ENCODE measurements around the gene POLR3K. TPM values are rescaled to one million over a fixed set of nuclear protein-coding genes. Genes with fewer than 3 reads are reported as not detected.

Gene POLR3K
- total and polyA plus RNA-seq, 2 experiments from 2014 or later: 2.2 to 17.2 TPM

DNA sequence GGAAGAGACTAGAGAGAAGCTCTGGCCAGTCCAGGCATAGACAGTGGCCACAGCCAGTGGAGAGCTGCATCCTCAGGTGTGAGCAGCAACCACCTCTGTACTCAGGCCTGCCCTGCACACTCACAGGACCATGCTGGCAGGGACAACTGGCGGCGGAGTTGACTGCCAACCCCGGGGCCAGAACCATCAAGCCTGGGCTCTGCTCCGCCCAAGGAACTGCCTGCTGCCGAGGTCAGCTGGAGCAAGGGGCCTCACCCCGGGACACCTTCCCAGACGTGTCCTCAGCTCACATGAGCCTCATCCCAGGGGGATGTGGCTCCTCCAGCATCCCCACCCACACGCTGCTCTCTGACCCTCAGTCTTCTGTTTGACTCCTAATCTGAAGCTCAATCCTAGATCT lies 15.8 kb upstream of the POLR3K start:
- Histone ChIP-seq H3K27ac (no peak overlapping the region), H3K27me3 (replicated peaks; ENCODE audit: insufficient read depth) (no peaks in the 10 kb centered on the region), H4K20me1 (ENCODE audit: insufficient read depth) (peaks cover 4% of the 10 kb centered on the region; the same call in 1 of the 2 replicates), H2AFZ (no peak overlapping the region), H3K9ac (peak overlapping the region; percentile 9; the same call in 1 of the 2 replicates), H3K4me1 (ENCODE audit: insufficient read depth) (peaks cover 27% of the 10 kb centered on the region), H3K4me2 (ENCODE audit: unreplicated experiment) (no peak overlapping the region), H3K9me2 (ENCODE audit: insufficient read depth) (no peaks in the 10 kb centered on the region), H3K9me3 (ENCODE audit: low read depth) (no peaks in the 10 kb centered on the region), H3K36me3 (ENCODE audit: low read depth) (no peaks in the 10 kb centered on the region; the same call in 1 of the 2 replicates), H3K79me2 (ENCODE audit: insufficient read depth) (peaks cover 69% of the 10 kb centered on the region), H3F3A (ENCODE audit: insufficient read depth) (no peaks in the 10 kb centered on the region), H3K4me3 (no peak overlapping the region)
- DNase-seq: no peak
- no peak for TF ChIP-seq EZH2 (IDR thresholded peaks at IDR 0.05; ENCODE audit: insufficient read depth, poor library complexity, severe bottlenecking)
- no peak for TF ChIP-seq EZH2phosphoT487 (IDR thresholded peaks at IDR 0.05; ENCODE audit: insufficient read depth, low read depth)
- in situ Hi-C loops (cut with MboI): no loop called here
- WGBS, 2 experiments (ENCODE audit: low coverage in 1 of 2, low lambda C conversion rate in 2 of 2, missing lambda C conversion rate in 2 of 2): 38 to 48% methylated on average over 6 to 8 of the region's 8 CpGs

DNA sequence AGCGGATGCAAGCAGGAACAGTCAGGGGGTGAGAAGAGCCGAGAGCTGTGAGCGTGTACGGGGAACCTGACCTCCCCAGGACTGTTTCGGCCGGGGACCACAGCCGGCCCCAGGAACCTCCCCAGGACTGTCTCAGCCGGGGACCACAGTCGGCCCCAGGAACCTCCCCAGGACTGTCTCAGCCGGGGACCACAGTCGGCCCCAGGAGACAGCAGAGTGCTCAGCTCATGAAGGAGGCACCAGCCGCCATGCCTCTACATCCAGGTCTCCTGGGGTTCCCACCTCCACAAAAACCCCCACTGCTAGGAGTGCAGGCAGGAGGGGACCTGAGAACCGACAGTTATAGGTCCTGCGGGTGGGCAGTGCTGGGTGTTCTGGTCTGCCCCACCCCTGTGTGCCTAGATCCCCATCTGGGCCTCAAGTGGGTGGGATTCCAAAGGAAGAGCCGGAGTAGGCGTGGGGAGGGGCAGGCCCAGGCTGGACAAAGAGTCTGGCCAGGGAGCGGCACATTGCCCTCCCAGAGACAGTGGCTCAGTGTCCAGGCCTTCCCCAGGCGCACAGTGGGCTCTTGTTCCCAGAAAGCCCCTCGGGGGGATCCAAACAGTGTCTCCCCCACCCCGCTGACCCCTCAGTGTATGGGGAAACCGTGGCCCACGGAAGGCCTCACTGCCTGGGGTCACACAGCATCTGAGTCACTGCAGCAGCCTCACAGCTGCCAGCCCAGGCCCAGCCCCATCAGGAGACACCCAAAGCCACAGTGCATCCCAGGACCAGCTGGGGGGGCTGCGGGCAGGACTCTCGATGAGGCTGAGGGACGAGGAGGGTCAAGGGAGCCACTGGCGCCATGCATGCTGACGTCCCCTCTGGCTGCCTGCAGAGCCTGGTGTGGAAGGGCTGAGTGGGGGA lies 14.7 kb upstream of the POLR3K start:
- Histone ChIP-seq H4K20me1 (ENCODE audit: insufficient read depth) (peaks cover 4% of the 10 kb centered on the region; the same call in 1 of the 2 replicates), H3K9ac (no peak overlapping the region; the same call in 1 of the 2 replicates), H3K36me3 (ENCODE audit: low read depth) (no peaks in the 10 kb centered on the region; the same call in 1 of the 2 replicates), H3K79me2 (ENCODE audit: insufficient read depth) (peaks cover 69% of the 10 kb centered on the region), H2AFZ (no peak overlapping the region), H3K9me2 (ENCODE audit: insufficient read depth) (no peaks in the 10 kb centered on the region), H3K4me2 (ENCODE audit: unreplicated experiment) (no peak overlapping the region), H3K27ac (no peak overlapping the region), H3K4me3 (no peak overlapping the region), H3F3A (ENCODE audit: insufficient read depth) (no peaks in the 10 kb centered on the region), H3K4me1 (ENCODE audit: insufficient read depth) (peaks cover 27% of the 10 kb centered on the region), H3K9me3 (ENCODE audit: low read depth) (no peaks in the 10 kb centered on the region), H3K27me3 (replicated peaks; ENCODE audit: insufficient read depth) (no peaks in the 10 kb centered on the region)
- in situ Hi-C loops (cut with MboI): no loop called here
- DNase-seq: peak; percentile 60
- TF ChIP-seq EZH2 (IDR thresholded peaks at IDR 0.05; ENCODE audit: insufficient read depth, poor library complexity, severe bottlenecking) (no peak), EZH2phosphoT487 (IDR thresholded peaks at IDR 0.05; ENCODE audit: insufficient read depth, low read depth) (no peak)
- WGBS, 2 experiments (ENCODE audit: low coverage in 1 of 2, low lambda C conversion rate in 2 of 2, missing lambda C conversion rate in 2 of 2): 62 to 64% methylated on average over 24 to 27 of the region's 27 CpGs

GRCh38 chr16:67183-67791 lies 13.9 kb upstream of the POLR3K start:
- in situ Hi-C loops (cut with MboI): no loop called here
- peaks cover 4% of the 10 kb centered on the region; the same call in 1 of the 2 replicates for H4K20me1 ChIP-seq (ENCODE audit: insufficient read depth)
- peaks cover 24% of the 10 kb centered on the region for H3K4me1 ChIP-seq (ENCODE audit: insufficient read depth)
- no peaks in the 10 kb centered on the region for H3K9me2 ChIP-seq (ENCODE audit: insufficient read depth)
- H3K9ac ChIP-seq: no peak overlapping the region
- H3K4me3 ChIP-seq: no peak overlapping the region
- H3K27me3 ChIP-seq (replicated peaks; ENCODE audit: insufficient read depth): no peaks in the 10 kb centered on the region
- no peak for DNase-seq
- WGBS, 2 experiments (ENCODE audit: low coverage in 1 of 2, low lambda C conversion rate in 2 of 2, missing lambda C conversion rate in 2 of 2): 79 to 83% methylated on average over 10 of the region's 10 CpGs
- TF ChIP-seq EZH2phosphoT487 (IDR thresholded peaks at IDR 0.05; ENCODE audit: insufficient read depth, low read depth) (no peak), EZH2 (IDR thresholded peaks at IDR 0.05; ENCODE audit: insufficient read depth, poor library complexity, severe bottlenecking) (no peak)
- peaks cover 69% of the 10 kb centered on the region for H3K79me2 ChIP-seq (ENCODE audit: insufficient read depth)
- no peak overlapping the region for H3K27ac ChIP-seq
- H3K9me3 ChIP-seq (ENCODE audit: low read depth): no peaks in the 10 kb centered on the region
- peaks cover 2% of the 10 kb centered on the region; the same call in 1 of the 2 replicates for H3K36me3 ChIP-seq (ENCODE audit: low read depth)
- H3F3A ChIP-seq (ENCODE audit: insufficient read depth): no peaks in the 10 kb centered on the region
- H3K4me2 ChIP-seq (ENCODE audit: unreplicated experiment): no peak overlapping the region
- H2AFZ ChIP-seq: no peak overlapping the region

- Histone ChIP-seq H3K36me3 (ENCODE audit: low read depth) (peaks cover 2% of the 10 kb centered on the region; the same call in 1 of the 2 replicates), H3K27ac (no peak overlapping the region), H2AFZ (no peak overlapping the region), H3K9me3 (ENCODE audit: low read depth) (no peaks in the 10 kb centered on the region), H3F3A (ENCODE audit: insufficient read depth) (no peaks in the 10 kb centered on the region), H3K4me2 (ENCODE audit: unreplicated experiment) (no peak overlapping the region), H3K4me3 (no peak overlapping the region), H3K9me2 (ENCODE audit: insufficient read depth) (no peaks in the 10 kb centered on the region), H4K20me1 (ENCODE audit: insufficient read depth) (peaks cover 4% of the 10 kb centered on the region; the same call in 1 of the 2 replicates), H3K79me2 (ENCODE audit: insufficient read depth) (peaks cover 67% of the 10 kb centered on the region), H3K4me1 (ENCODE audit: insufficient read depth) (peaks cover 24% of the 10 kb centered on the region), H3K27me3 (replicated peaks; ENCODE audit: insufficient read depth) (no peaks in the 10 kb centered on the region), H3K9ac (no peak overlapping the region)
- in situ Hi-C loops (cut with MboI): no loop called here
- TF ChIP-seq EZH2phosphoT487 (IDR thresholded peaks at IDR 0.05; ENCODE audit: insufficient read depth, low read depth) (no peak), EZH2 (IDR thresholded peaks at IDR 0.05; ENCODE audit: insufficient read depth, poor library complexity, severe bottlenecking) (no peak)
- WGBS, 2 experiments (ENCODE audit: low coverage in 1 of 2, low lambda C conversion rate in 2 of 2, missing lambda C conversion rate in 2 of 2): 79 to 81% methylated on average over 12 to 13 of the region's 13 CpGs
- no peak for DNase-seq
Observed at GRCh38 chr16:66309-67182, 13.1 kb upstream of the POLR3K start.
